ENCODE data around the gene PLEKHA7.

- no peak for TF ChIP-seq CTCF (conservative IDR thresholded peaks at IDR 0.05)
- TF ChIP-seq ZFX (IDR thresholded peaks at IDR 0.05), result no peak
Observed at GRCh38 chr11:16899708-16900303, 114.4 kb downstream of the PLEKHA7 start.
